ENCODE data around the gene NRXN2.

DNA sequence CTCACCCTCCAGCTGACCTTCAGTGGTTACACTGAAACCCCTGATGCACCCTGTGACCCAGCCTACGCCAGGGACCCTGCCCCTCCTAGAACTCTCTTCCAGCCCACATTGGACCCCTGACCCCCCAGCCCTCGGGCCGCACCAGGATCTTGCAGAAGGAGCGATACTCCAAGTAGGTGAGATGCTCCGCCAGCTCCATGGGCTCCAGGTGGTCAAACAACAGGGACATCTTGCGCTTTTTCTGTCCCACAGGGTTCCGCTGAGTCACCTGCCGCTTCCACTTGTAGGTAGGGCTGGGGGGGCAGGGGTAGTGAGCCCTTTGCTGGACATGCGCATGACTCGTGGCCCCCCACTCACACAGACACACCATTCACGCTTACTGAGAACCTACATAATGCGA lies 16.9 kb upstream of the NRXN2 start:
- TF ChIP-seq GATA3 (IDR thresholded peaks at IDR 0.05; ENCODE audit: low read depth, low read length) (no peak), GATA2 (IDR thresholded peaks at IDR 0.05; ENCODE audit: low read depth, low read length) (no peak)
